Suprapubic skin (tissue), 3 donors: ENCODE measurements around the gene TNNI3K.

Experiments used
- EP300 ChIP-seq: sonication (generic); formaldehyde crosslinking; IDR thresholded peaks from one replicate; pipeline ENCODE4 v1.6.1; 2017; ENCODE audit warnings: antibody characterized with exemption
- POLR2A ChIP-seq, 2 donors: fragments of 450-650 bp; IDR thresholded peaks; one replicate each; pipeline ENCODE4 v1.6.1; 2017; ENCODE audit warnings: antibody characterized with exemption in 2 of 2, mild to moderate bottlenecking in 2 of 2, moderate library complexity in 2 of 2
- TF ChIP-seq, protein P1 (sequence below), 2 donors: fragments of 200-600 bp in 1 of 2; fragments of 450-650 bp in 1 of 2; sonication (generic) in 1 of 2; IDR thresholded peaks; one replicate each; pipeline ENCODE4 v1.5.1; 2016 to 2019; ENCODE audit warnings: antibody characterized with exemption in 2 of 2, mild to moderate bottlenecking in 1 of 2, moderate library complexity in 1 of 2

- no peak for TF ChIP-seq POLR2A (IDR thresholded peaks at IDR 0.05)
- TF ChIP-seq, protein P1, sequence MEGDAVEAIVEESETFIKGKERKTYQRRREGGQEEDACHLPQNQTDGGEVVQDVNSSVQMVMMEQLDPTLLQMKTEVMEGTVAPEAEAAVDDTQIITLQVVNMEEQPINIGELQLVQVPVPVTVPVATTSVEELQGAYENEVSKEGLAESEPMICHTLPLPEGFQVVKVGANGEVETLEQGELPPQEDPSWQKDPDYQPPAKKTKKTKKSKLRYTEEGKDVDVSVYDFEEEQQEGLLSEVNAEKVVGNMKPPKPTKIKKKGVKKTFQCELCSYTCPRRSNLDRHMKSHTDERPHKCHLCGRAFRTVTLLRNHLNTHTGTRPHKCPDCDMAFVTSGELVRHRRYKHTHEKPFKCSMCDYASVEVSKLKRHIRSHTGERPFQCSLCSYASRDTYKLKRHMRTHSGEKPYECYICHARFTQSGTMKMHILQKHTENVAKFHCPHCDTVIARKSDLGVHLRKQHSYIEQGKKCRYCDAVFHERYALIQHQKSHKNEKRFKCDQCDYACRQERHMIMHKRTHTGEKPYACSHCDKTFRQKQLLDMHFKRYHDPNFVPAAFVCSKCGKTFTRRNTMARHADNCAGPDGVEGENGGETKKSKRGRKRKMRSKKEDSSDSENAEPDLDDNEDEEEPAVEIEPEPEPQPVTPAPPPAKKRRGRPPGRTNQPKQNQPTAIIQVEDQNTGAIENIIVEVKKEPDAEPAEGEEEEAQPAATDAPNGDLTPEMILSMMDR (IDR thresholded peaks at IDR 0.05), result no peak
- no peak for TF ChIP-seq EP300
These were observed 132.1 kb downstream of the TNNI3K start for GRCh38 chr1:74367175-74367813.
